Urothelium cell line (cell line): ENCODE results near the gene PCED1B.
"Not testable (repeated sequence)": the region's sequence is repeated elsewhere in the genome, so short reads cannot be mapped to it uniquely, and the experiment has no call there.

ENCODE experiments used
- DNase-seq: peaks from one replicate; pipeline ENCODE4 v3.0.0; 2011; ENCODE audit warnings: low spot score, mixed read lengths
- FAIRE-seq: peaks from 2 replicates; lab custom pipeline; 2011; peaks lifted over from hg19 to GRCh38; lab: Jason Lieb, UNC

PCED1B gene

GRCh38 chr12:47114481-47114892 is 35.1 kb downstream of the PCED1B start:
- DNase-seq (no peak), FAIRE-seq (no peak)

GRCh38 chr12:47117305-47117704 is 37.9 kb downstream of the PCED1B start:
- not testable (repeated sequence) for DNase-seq, FAIRE-seq

GRCh38 chr12:47120736-47121135 is 41.3 kb downstream of the PCED1B start:
- DNase-seq (no peak), FAIRE-seq (no peak)

GRCh38 chr12:47121146-47121545 is 41.7 kb downstream of the PCED1B start:
- no peak for DNase-seq
- FAIRE-seq: no peak

GRCh38 chr12:47122602-47123001 is 43.2 kb downstream of the PCED1B start:
- DNase-seq (no peak), FAIRE-seq (no peak)

GRCh38 chr12:47123730-47124129 is 44.3 kb downstream of the PCED1B start:
- FAIRE-seq (no peak), DNase-seq (no peak)

GRCh38 chr12:47124451-47124850 is 45.0 kb downstream of the PCED1B start:
- no peak for FAIRE-seq
- DNase-seq: no peak

- no peak for DNase-seq
- FAIRE-seq: no peak
Measured at GRCh38 chr12:47126246-47126645, 46.8 kb downstream of the PCED1B start.

- FAIRE-seq (no peak), DNase-seq (peak; percentile 14)
Measured at GRCh38 chr12:47131011-47131410, 51.6 kb downstream of the PCED1B start.

GRCh38 chr12:47134005-47134404 is 54.6 kb downstream of the PCED1B start:
- DNase-seq: no peak
- FAIRE-seq: no peak

- DNase-seq (no peak), FAIRE-seq (no peak)
Measured at GRCh38 chr12:47135578-47135977, 56.2 kb downstream of the PCED1B start.

GRCh38 chr12:47139000-47139681 is 59.7 kb downstream of the PCED1B start:
- FAIRE-seq (no peak), DNase-seq (no peak)

GRCh38 chr12:47141459-47141858 is 62.0 kb downstream of the PCED1B start:
- DNase-seq (no peak), FAIRE-seq (no peak)

- FAIRE-seq: no peak
- DNase-seq: no peak
Measured at GRCh38 chr12:47144769-47145168, 65.3 kb downstream of the PCED1B start.

GRCh38 chr12:47145188-47145587 is 65.8 kb downstream of the PCED1B start:
- DNase-seq (no peak), FAIRE-seq (no peak)

GRCh38 chr12:47147739-47148138 is 68.3 kb downstream of the PCED1B start:
- DNase-seq (no peak), FAIRE-seq (no peak)

- FAIRE-seq (no peak), DNase-seq (no peak)
Measured at GRCh38 chr12:47149146-47149545, 69.7 kb downstream of the PCED1B start.

- FAIRE-seq: no peak
- no peak for DNase-seq
Measured at GRCh38 chr12:47152095-47152494, 72.7 kb downstream of the PCED1B start.

- DNase-seq: no peak
- no peak for FAIRE-seq
Measured at GRCh38 chr12:47155457-47156166, 76.2 kb downstream of the PCED1B start.

GRCh38 chr12:47156167-47156736 is 76.8 kb downstream of the PCED1B start:
- no peak for DNase-seq
- peak; percentile 37 for FAIRE-seq

GRCh38 chr12:47158792-47159191 is 79.4 kb downstream of the PCED1B start:
- no peak for FAIRE-seq
- no peak for DNase-seq

GRCh38 chr12:47159348-47159747 is 79.9 kb downstream of the PCED1B start:
- DNase-seq (no peak), FAIRE-seq (no peak)
